ENCODE measurements around the gene PRKCH.

The PRKCH gene

DNA sequence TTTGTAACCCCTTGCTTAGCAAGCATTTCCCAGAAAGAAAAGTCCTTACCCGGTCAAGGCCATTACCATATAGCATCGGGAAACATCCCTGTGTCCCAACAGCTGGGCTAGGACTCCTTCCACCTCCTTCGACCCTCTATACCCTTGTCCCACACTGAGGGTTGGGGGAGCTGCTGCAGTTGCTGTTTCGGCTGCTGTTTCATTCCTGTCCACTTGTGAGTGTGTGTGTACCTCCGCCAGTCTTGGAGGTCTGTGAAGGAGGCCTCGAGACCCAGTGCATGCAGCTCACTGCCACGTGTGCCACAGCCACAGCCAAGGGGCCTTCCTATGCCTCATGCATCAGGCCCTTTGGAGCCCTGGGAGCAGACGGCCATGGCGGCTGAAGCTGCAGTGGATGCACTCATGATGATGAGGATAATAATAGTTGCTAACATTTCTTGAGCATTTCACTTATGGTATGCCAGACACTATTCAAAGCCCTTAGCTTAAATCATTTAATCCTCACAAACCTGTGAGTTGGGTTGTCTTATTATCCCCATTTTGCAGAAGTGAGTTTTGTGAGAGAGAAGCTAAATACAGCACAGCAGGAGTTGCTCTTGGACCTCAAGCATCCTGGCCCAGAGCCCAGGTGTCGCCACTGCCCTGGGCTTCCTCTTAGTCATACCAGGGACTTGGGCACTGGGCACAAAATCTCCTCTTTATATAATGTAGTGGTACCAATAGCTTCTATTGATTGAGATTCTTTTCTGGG lies 156.5 kb downstream of the PRKCH start:
- peaks cover 38% of the 10 kb centered on the region for H3K4me1 ChIP-seq (ENCODE audit: insufficient read depth, low read length, poor library complexity, severe bottlenecking)
- no peaks in the 10 kb centered on the region for H3K27me3 ChIP-seq (ENCODE audit: insufficient read depth, low read length, poor library complexity, severe bottlenecking)
- TF ChIP-seq EZH2phosphoT487 (IDR thresholded peaks at IDR 0.05; ENCODE audit: borderline replicate concordance) (no peak), CTCF (conservative IDR thresholded peaks at IDR 0.05; ENCODE audit: low read length) (no peak)
- peaks cover 36% of the 10 kb centered on the region; the same call in 1 of the 2 replicates for H3K36me3 ChIP-seq (ENCODE audit: insufficient read depth, low read length)
- peaks cover 12% of the 10 kb centered on the region for H4K20me1 ChIP-seq (ENCODE audit: insufficient read depth, low read length, poor library complexity, severe bottlenecking)
- H3K4me3 ChIP-seq (ENCODE audit: low read length, poor library complexity, severe bottlenecking), result no peak overlapping the region
- H3K9me2 ChIP-seq (replicated peaks; ENCODE audit: low read depth, low read length), result no peaks in the 10 kb centered on the region
- peaks cover 29% of the 10 kb centered on the region for H3K79me2 ChIP-seq (ENCODE audit: insufficient read depth, low read length)
- no peaks in the 10 kb centered on the region for H3K9me3 ChIP-seq (ENCODE audit: insufficient read depth, low read depth, low read length)
- 0 out of 2 replicates have a peak, but pooled peaks cover 7% of the 10 kb centered on the region for H3F3A ChIP-seq (ENCODE audit: low read depth)
- no peak overlapping the region for H3K4me2 ChIP-seq (ENCODE audit: low read depth, low read length, poor library complexity, severe bottlenecking)
- H3K9ac ChIP-seq (ENCODE audit: low read depth, low read length, poor library complexity, severe bottlenecking), result no peak overlapping the region
- H2AFZ ChIP-seq (ENCODE audit: low read length), result no peak overlapping the region

DNA sequence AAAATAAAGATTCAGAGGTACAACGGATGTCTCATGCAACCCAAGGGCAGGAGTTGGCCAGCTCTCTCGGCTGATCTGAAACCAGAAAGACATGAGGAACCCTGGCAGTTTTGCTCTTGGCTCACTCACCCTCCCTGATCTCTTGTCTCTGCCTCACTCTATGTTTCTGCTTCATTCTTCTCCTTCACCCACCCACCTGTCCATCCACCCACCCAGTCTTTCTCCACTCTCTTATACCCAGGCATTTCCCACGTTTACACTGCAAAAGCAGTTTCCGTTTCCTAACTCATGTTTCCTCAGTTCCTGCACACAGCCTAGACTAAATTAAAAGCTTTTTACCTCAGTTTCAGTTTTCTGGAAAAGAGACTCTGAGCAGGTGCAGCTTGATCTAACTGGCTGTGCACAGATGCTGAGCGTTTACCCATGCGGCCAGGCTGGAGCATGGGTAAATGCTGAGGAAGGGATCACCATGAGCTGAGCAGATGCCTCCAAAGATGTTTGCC lies 157.6 kb downstream of the PRKCH start:
- H3K4me1 ChIP-seq (ENCODE audit: insufficient read depth, low read length, poor library complexity, severe bottlenecking), result peaks cover 27% of the 10 kb centered on the region
- H3K9me2 ChIP-seq (replicated peaks; ENCODE audit: low read depth, low read length), result no peaks in the 10 kb centered on the region
- no peak overlapping the region for H3K4me2 ChIP-seq (ENCODE audit: low read depth, low read length, poor library complexity, severe bottlenecking)
- H3K79me2 ChIP-seq (ENCODE audit: insufficient read depth, low read length), result peaks cover 27% of the 10 kb centered on the region
- H3K27me3 ChIP-seq (ENCODE audit: insufficient read depth, low read length, poor library complexity, severe bottlenecking), result no peaks in the 10 kb centered on the region
- H4K20me1 ChIP-seq (ENCODE audit: insufficient read depth, low read length, poor library complexity, severe bottlenecking), result peaks cover 11% of the 10 kb centered on the region
- TF ChIP-seq EZH2phosphoT487 (IDR thresholded peaks at IDR 0.05; ENCODE audit: borderline replicate concordance), result no peak
- TF ChIP-seq CTCF (conservative IDR thresholded peaks at IDR 0.05; ENCODE audit: low read length), result no peak
- H3K4me3 ChIP-seq (ENCODE audit: low read length, poor library complexity, severe bottlenecking), result no peak overlapping the region
- H3K9me3 ChIP-seq (ENCODE audit: insufficient read depth, low read depth, low read length), result no peaks in the 10 kb centered on the region
- no peak overlapping the region for H3K9ac ChIP-seq (ENCODE audit: low read depth, low read length, poor library complexity, severe bottlenecking)
- peaks cover 43% of the 10 kb centered on the region; the same call in 1 of the 2 replicates for H3K36me3 ChIP-seq (ENCODE audit: insufficient read depth, low read length)
- no peak overlapping the region for H2AFZ ChIP-seq (ENCODE audit: low read length)
- 0 out of 2 replicates have a peak, but pooled peaks cover 4% of the 10 kb centered on the region for H3F3A ChIP-seq (ENCODE audit: low read depth)

GRCh38 chr14:61479746-61480502 lies 158.5 kb downstream of the PRKCH start:
- peaks cover 51% of the 10 kb centered on the region; the same call in 1 of the 2 replicates for H3K36me3 ChIP-seq (ENCODE audit: insufficient read depth, low read length)
- no peak overlapping the region for H2AFZ ChIP-seq (ENCODE audit: low read length)
- no peak for TF ChIP-seq EZH2phosphoT487 (IDR thresholded peaks at IDR 0.05; ENCODE audit: borderline replicate concordance)
- peaks cover 21% of the 10 kb centered on the region for H3K79me2 ChIP-seq (ENCODE audit: insufficient read depth, low read length)
- no peaks in the 10 kb centered on the region for H3K9me2 ChIP-seq (replicated peaks; ENCODE audit: low read depth, low read length)
- H3K4me1 ChIP-seq (ENCODE audit: insufficient read depth, low read length, poor library complexity, severe bottlenecking), result peaks cover 24% of the 10 kb centered on the region
- H3K4me2 ChIP-seq (ENCODE audit: low read depth, low read length, poor library complexity, severe bottlenecking), result no peak overlapping the region
- H3F3A ChIP-seq (ENCODE audit: low read depth), result 0 out of 2 replicates have a peak, but pooled peaks cover 4% of the 10 kb centered on the region
- peaks cover 9% of the 10 kb centered on the region for H4K20me1 ChIP-seq (ENCODE audit: insufficient read depth, low read length, poor library complexity, severe bottlenecking)
- no peaks in the 10 kb centered on the region for H3K9me3 ChIP-seq (ENCODE audit: insufficient read depth, low read depth, low read length)
- H3K9ac ChIP-seq (ENCODE audit: low read depth, low read length, poor library complexity, severe bottlenecking), result no peak overlapping the region
- H3K27me3 ChIP-seq (ENCODE audit: insufficient read depth, low read length, poor library complexity, severe bottlenecking), result no peaks in the 10 kb centered on the region
- H3K4me3 ChIP-seq (ENCODE audit: low read length, poor library complexity, severe bottlenecking), result no peak overlapping the region

All from Loucy (cell line).